A549 (cell line): Measurements from ENCODE around the gene TNPO3. TPM values are rescaled to one million over a fixed set of nuclear protein-coding genes. Genes with fewer than 3 reads are reported as not detected.
A peak's percentile ranks its signal among the peaks of the same experiment; 100 is the strongest.

Source experiments
- ATAC-seq, 2 experiments: fragments of 200-7000 bp in 1 of 2; fragments of >200 bp in 1 of 2; cut with Nextera tagmentation in 1 of 2; cut with Tn5 transposase in 1 of 2; 3 replicates each; pipeline versions ENCODE4 v1.8.0 to v1.9.1; 2018 to 2020; ENCODE audit warnings: mild to moderate bottlenecking in 1 of 2, moderate library complexity in 1 of 2
- CTCF ChIA-PET: fragments of 300-600 bp; sonication (Branson Sonifier 250); formaldehyde crosslinking; extraction: SDS; loops from one replicate; lab custom pipeline; 2021; ENCODE audit warnings: antibody characterized with exemption, inconsistent platforms; lab: Yijun Ruan, JAX
- POLR2A ChIA-PET: fragments of 350-600 bp; formaldehyde crosslinking; extraction: SDS; loops from one replicate; lab custom pipeline; 2021; ENCODE audit warnings: antibody characterized with exemption, inconsistent platforms; lab: Yijun Ruan, JAX
- DNase-seq, 2 experiments: peaks; one replicate each; pipeline versions ENCODE4 v3.0.0 to v3.0.0-alpha.2; 2011 to 2016; ENCODE audit warnings: low read depth in 1 of 2, low spot score in 1 of 2
- FAIRE-seq: peaks from 2 replicates; lab custom pipeline; 2011; peaks lifted over from hg19 to GRCh38; lab: Jason Lieb, UNC
- H3K27ac ChIP-seq, 2 experiments: fragments of >200 bp; sonication (Bioruptor Twin); formaldehyde crosslinking; 3 replicates each; pipeline ENCODE4 v1.5.1; 2016 to 2017
- H3K4me1 ChIP-seq: fragments of >200 bp; sonication (Bioruptor Twin); formaldehyde crosslinking; 3 replicates; pipeline ENCODE4 v1.6.1; 2016
- H3K4me2 ChIP-seq: fragments of >200 bp; sonication (Bioruptor Twin); formaldehyde crosslinking; 3 replicates; pipeline ENCODE4 v1.6.1; 2016
- H3K4me3 ChIP-seq: fragments of >200 bp; sonication (Bioruptor Twin); formaldehyde crosslinking; 3 replicates; pipeline ENCODE4 v1.5.1; 2016
- H3K9me3 ChIP-seq: fragments of >200 bp; sonication (Bioruptor Twin); formaldehyde crosslinking; 3 replicates; pipeline ENCODE4 v1.6.1; 2016
- EHF ChIP-seq: fragments of 250-450 bp; sonication (Bioruptor Pico); IDR thresholded peaks from 2 replicates; pipeline ENCODE4 v1.5.0; 2020; ENCODE audit warnings: mild to moderate bottlenecking
- EHMT2 ChIP-seq: fragments of 200-600 bp; sonication (generic); IDR thresholded peaks from 2 replicates; pipeline ENCODE4 v1.6.1; 2016; ENCODE audit warnings: antibody characterized with exemption, low read depth, mild to moderate bottlenecking, moderate library complexity
- FOSB ChIP-seq: fragments of 250-450 bp; sonication (Bioruptor Pico); IDR thresholded peaks from 2 replicates; pipeline ENCODE4 v1.5.0; 2020; ENCODE audit warnings: mild to moderate bottlenecking, moderate library complexity
- FOSL2 ChIP-seq, 2 experiments: fragments of 450-650 bp in 1 of 2; fragments of >200 bp in 1 of 2; sonication (Bioruptor Twin) in 1 of 2; formaldehyde crosslinking; IDR thresholded peaks; 2 replicates each; pipeline versions ENCODE4 v1.5.0 to v1.6.1; 2016 to 2020; ENCODE audit warnings: mild to moderate bottlenecking in 1 of 2, moderate library complexity in 1 of 2
- GATA3 ChIP-seq: IDR thresholded peaks from 2 replicates; pipeline ENCODE4 v1.6.1; 2012; ENCODE audit warnings: borderline replicate concordance
- HOXA7 ChIP-seq: fragments of 250-450 bp; sonication (Bioruptor Pico); IDR thresholded peaks from 2 replicates; pipeline ENCODE4 v1.5.0; 2020; ENCODE audit warnings: mild to moderate bottlenecking, moderate library complexity
- KDM1A ChIP-seq: fragments of 200-600 bp; sonication (generic); IDR thresholded peaks from 2 replicates; pipeline ENCODE4 v1.6.1; 2016; ENCODE audit warnings: low read depth, mild to moderate bottlenecking
- NFE2L2 ChIP-seq: fragments of 150-350 bp; conservative IDR thresholded peaks from 2 replicates; pipeline ENCODE4 v1.6.1; 2014; ENCODE audit warnings: low read length
- NPAS2 ChIP-seq: fragments of 250-450 bp; sonication (Bioruptor Pico); IDR thresholded peaks from 2 replicates; pipeline ENCODE4 v1.8.0; 2022; ENCODE audit warnings: mild to moderate bottlenecking, moderate library complexity, borderline replicate concordance
- POLR2A ChIP-seq: IDR thresholded peaks from 2 replicates; pipeline ENCODE4 v1.6.1; 2012; ENCODE audit warnings: mild to moderate bottlenecking, low read length
- RARB ChIP-seq: fragments of 250-450 bp; sonication (Bioruptor Pico); IDR thresholded peaks from 2 replicates; pipeline ENCODE4 v1.8.0; 2021; ENCODE audit warnings: mild to moderate bottlenecking, moderate library complexity
- RNF2 ChIP-seq: fragments of 200-600 bp; sonication (generic); IDR thresholded peaks from 2 replicates; pipeline ENCODE4 v1.6.1; 2016; ENCODE audit warnings: low read depth, mild to moderate bottlenecking, antibody characterized with exemption, moderate library complexity, borderline replicate concordance
- SREBF2 ChIP-seq: fragments of 450-650 bp; IDR thresholded peaks from 2 replicates; pipeline ENCODE4 v1.6.1; 2014; ENCODE audit warnings: mild to moderate bottlenecking, moderate library complexity
- TFCP2L1 ChIP-seq: fragments of 250-450 bp; sonication (Bioruptor Pico); IDR thresholded peaks from 2 replicates; pipeline ENCODE4 v1.5.0; 2021; ENCODE audit warnings: mild to moderate bottlenecking
- ZFP36 ChIP-seq: fragments of 450-650 bp; IDR thresholded peaks from 2 replicates; pipeline ENCODE4 v1.6.1; 2014; ENCODE audit warnings: borderline replicate concordance; ENCODE audit not compliant: partially characterized antibody
- whole genome bisulfite sequencing: methylation state at CpG from one replicate; pipeline ENCODE4 v1.1.6; 2017; ENCODE audit errors: missing lambda C conversion rate; 5-methylcytosine and 5-hydroxymethylcytosine counted together
- polyA plus RNA-seq, 4 experiments: library from polyadenylated mRNA; depleted of rRNA in 3 of 4; stranded (reverse); fragments of >200 nt; fragmentation: RNase III in 1 of 4; extraction: RNeasy Plus Mini Kit Qiagen cat#74134 plus additional on column Dnase treatment in 1 of 4; gene quantifications; 2 replicates in 3 of 4; 3 replicates in 1 of 4; pipeline ENCODE4 v1.2.3, GENCODE V29; 2011 to 2017
- TF ChIP-seq, protein P1 (sequence below): fragments of >200 bp; sonication (Bioruptor Twin); formaldehyde crosslinking; IDR thresholded peaks from 3 replicates; pipeline ENCODE4 v1.5.1; 2016
- TF ChIP-seq, protein P2 (sequence below): fragments of 450-650 bp; IDR thresholded peaks from 2 replicates; pipeline ENCODE4 v1.6.1; 2014; ENCODE audit warnings: antibody characterized with exemption
- TF ChIP-seq, protein P3 (sequence below): IDR thresholded peaks from 2 replicates; pipeline ENCODE4 v1.6.1; 2012; ENCODE audit warnings: low read depth, borderline replicate concordance
- TF ChIP-seq, protein P4 (sequence below): fragments of 150-350 bp; IDR thresholded peaks from 2 replicates; pipeline ENCODE4 v1.6.1; 2014; ENCODE audit warnings: low read depth, mild to moderate bottlenecking, low read length
- TF ChIP-seq, protein P5 (sequence below): IDR thresholded peaks from 2 replicates; pipeline ENCODE4 v1.6.1; 2012
- TF ChIP-seq, protein P6 (sequence below): fragments of 200-600 bp; sonication (generic); IDR thresholded peaks from 2 replicates; pipeline ENCODE4 v1.6.1; 2016; ENCODE audit warnings: antibody characterized with exemption, mild to moderate bottlenecking, moderate library complexity
- TF ChIP-seq, protein P7 (sequence below): fragments of 250-450 bp; sonication (Bioruptor Pico); IDR thresholded peaks from 2 replicates; pipeline ENCODE4 v1.5.0; 2021; ENCODE audit warnings: mild to moderate bottlenecking, moderate library complexity, borderline replicate concordance

TNPO3 gene
- polyA plus RNA-seq, 2 of the 4 experiments (the other 2 are of a cell fraction), result 43.2 to 66.9 TPM

DNA sequence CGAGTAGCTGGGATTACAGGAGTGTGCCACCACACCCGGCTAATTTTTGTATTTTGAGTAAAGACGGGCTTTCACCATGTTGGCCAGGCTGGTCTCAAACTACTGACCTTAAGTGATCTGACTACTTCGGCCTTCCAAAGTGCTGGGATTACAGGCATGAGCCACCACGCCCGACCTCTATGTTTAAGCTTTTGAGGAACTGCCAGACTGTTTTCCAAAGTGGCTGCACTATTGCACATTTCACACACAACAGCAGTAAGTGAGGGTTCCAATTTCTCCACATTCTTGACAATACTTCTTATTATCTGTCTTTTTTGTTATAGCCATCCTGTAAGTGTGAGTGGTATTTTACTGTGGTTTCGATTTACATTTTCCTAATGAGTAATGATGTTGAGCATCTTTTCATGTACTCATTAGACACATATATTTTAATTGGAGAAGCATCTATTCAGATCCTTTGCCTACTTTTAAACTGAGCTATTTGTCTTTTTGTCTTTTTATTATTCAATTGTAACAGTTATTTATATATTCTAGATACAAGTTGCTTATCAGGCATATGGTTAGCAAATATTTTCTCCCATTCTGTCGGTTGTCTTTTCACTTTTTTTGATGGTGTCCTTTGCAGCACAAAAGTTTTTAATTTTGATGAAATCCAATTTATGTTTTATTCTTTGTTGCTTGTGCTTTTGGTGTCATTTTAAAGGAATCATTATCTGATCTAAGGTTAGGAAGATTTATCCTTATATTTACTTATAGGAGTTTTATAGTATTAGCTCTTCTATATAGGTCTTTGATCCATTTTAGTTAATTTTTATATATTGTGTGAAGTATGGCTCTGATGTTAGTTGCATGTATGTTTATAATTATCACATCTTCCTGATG lies 130.0 kb downstream of the TNPO3 start:
- FAIRE-seq, result no peak
- no peak overlapping the region for H3K4me3 ChIP-seq
- WGBS, result 55% methylated on average over 8 of the region's 8 CpGs
- ChIA-PET CTCF (interaction anchor here (0.7 to 1.2 kb wide), 2 partner anchors 14 to 30 kb away, joined by 3 to 4 read pairs; no protein-coding TSS in a partner anchor), POLR2A (no interaction called here)
- no peak overlapping the region for H3K4me2 ChIP-seq
- TF ChIP-seq KDM1A, result no peak
- TF ChIP-seq SREBF2, result no peak
- TF ChIP-seq POLR2A, result no peak
- TF ChIP-seq EHMT2, result no peak
- TF ChIP-seq RARB (CRISPR knock-in tag), result no peak
- no peak for TF ChIP-seq FOSB
- no peak for TF ChIP-seq HOXA7 (CRISPR knock-in tag)
- TF ChIP-seq, protein P1, sequence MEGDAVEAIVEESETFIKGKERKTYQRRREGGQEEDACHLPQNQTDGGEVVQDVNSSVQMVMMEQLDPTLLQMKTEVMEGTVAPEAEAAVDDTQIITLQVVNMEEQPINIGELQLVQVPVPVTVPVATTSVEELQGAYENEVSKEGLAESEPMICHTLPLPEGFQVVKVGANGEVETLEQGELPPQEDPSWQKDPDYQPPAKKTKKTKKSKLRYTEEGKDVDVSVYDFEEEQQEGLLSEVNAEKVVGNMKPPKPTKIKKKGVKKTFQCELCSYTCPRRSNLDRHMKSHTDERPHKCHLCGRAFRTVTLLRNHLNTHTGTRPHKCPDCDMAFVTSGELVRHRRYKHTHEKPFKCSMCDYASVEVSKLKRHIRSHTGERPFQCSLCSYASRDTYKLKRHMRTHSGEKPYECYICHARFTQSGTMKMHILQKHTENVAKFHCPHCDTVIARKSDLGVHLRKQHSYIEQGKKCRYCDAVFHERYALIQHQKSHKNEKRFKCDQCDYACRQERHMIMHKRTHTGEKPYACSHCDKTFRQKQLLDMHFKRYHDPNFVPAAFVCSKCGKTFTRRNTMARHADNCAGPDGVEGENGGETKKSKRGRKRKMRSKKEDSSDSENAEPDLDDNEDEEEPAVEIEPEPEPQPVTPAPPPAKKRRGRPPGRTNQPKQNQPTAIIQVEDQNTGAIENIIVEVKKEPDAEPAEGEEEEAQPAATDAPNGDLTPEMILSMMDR, result no peak
- TF ChIP-seq, protein P2, sequence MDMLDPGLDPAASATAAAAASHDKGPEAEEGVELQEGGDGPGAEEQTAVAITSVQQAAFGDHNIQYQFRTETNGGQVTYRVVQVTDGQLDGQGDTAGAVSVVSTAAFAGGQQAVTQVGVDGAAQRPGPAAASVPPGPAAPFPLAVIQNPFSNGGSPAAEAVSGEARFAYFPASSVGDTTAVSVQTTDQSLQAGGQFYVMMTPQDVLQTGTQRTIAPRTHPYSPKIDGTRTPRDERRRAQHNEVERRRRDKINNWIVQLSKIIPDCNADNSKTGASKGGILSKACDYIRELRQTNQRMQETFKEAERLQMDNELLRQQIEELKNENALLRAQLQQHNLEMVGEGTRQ, result no peak
- TF ChIP-seq, protein P3, sequence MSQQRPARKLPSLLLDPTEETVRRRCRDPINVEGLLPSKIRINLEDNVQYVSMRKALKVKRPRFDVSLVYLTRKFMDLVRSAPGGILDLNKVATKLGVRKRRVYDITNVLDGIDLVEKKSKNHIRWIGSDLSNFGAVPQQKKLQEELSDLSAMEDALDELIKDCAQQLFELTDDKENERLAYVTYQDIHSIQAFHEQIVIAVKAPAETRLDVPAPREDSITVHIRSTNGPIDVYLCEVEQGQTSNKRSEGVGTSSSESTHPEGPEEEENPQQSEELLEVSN, result no peak
- TF ChIP-seq NFE2L2, result no peak
- TF ChIP-seq RNF2, result no peak
- TF ChIP-seq, protein P4, sequence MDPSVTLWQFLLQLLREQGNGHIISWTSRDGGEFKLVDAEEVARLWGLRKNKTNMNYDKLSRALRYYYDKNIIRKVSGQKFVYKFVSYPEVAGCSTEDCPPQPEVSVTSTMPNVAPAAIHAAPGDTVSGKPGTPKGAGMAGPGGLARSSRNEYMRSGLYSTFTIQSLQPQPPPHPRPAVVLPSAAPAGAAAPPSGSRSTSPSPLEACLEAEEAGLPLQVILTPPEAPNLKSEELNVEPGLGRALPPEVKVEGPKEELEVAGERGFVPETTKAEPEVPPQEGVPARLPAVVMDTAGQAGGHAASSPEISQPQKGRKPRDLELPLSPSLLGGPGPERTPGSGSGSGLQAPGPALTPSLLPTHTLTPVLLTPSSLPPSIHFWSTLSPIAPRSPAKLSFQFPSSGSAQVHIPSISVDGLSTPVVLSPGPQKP, result no peak
- TF ChIP-seq NPAS2 (CRISPR knock-in tag), result no peak
- no peak for TF ChIP-seq TFCP2L1 (CRISPR knock-in tag)
- TF ChIP-seq GATA3, result no peak
- TF ChIP-seq ZFP36, result no peak
- no peak overlapping the region for H3K27ac ChIP-seq
- DNase-seq, result no peak
- no peak for ATAC-seq
- H3K4me1 ChIP-seq, result no peaks in the 10 kb centered on the region
- H3K9me3 ChIP-seq, result no peaks in the 10 kb centered on the region

DNA sequence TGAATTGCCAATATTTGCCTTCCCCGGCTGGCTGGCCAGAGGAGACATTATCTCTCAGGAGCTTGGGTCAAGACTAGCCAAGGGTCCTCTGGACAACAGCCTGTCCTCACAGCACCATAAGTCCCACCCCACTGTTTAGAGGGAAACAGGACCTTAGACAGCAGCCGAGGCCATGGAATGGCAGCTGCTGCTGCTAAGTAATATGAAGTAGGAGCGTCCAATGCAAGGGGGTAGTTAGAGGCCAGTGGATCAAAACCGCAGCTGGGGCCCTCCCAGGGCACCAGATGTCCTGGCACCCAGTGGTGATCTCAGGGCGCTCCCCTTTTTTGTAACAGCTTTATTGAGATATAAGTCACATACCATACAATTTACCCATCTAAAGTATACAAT lies 131.5 kb downstream of the TNPO3 start:
- Histone ChIP-seq H3K27ac (no peak overlapping the region), H3K4me3 (no peak overlapping the region), H3K4me2 (no peak overlapping the region), H3K9me3 (no peaks in the 10 kb centered on the region), H3K4me1 (no peaks in the 10 kb centered on the region)
- CTCF ChIA-PET, result interaction anchor here (2.7 kb wide), 1 partner anchor 168 kb away, joined by 7 read pairs; no protein-coding TSS in a partner anchor
- FAIRE-seq (no peak), ATAC-seq (peak; percentile 24 to 36; a peak in 3 of 6 replicates), DNase-seq (no peak)
- TF ChIP-seq KDM1A (no peak), FOSL2 (IDR thresholded peaks at IDR 0.05) (no peak), FOSL2 (CRISPR knock-in tag; IDR thresholded peaks at IDR 0.05) (no peak), EHF (no peak)
- TF ChIP-seq, protein P5, sequence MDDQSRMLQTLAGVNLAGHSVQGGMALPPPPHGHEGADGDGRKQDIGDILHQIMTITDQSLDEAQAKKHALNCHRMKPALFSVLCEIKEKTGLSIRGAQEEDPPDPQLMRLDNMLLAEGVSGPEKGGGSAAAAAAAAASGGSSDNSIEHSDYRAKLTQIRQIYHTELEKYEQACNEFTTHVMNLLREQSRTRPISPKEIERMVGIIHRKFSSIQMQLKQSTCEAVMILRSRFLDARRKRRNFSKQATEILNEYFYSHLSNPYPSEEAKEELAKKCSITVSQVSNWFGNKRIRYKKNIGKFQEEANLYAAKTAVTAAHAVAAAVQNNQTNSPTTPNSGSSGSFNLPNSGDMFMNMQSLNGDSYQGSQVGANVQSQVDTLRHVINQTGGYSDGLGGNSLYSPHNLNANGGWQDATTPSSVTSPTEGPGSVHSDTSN, result no peak
- TF ChIP-seq, protein P6, sequence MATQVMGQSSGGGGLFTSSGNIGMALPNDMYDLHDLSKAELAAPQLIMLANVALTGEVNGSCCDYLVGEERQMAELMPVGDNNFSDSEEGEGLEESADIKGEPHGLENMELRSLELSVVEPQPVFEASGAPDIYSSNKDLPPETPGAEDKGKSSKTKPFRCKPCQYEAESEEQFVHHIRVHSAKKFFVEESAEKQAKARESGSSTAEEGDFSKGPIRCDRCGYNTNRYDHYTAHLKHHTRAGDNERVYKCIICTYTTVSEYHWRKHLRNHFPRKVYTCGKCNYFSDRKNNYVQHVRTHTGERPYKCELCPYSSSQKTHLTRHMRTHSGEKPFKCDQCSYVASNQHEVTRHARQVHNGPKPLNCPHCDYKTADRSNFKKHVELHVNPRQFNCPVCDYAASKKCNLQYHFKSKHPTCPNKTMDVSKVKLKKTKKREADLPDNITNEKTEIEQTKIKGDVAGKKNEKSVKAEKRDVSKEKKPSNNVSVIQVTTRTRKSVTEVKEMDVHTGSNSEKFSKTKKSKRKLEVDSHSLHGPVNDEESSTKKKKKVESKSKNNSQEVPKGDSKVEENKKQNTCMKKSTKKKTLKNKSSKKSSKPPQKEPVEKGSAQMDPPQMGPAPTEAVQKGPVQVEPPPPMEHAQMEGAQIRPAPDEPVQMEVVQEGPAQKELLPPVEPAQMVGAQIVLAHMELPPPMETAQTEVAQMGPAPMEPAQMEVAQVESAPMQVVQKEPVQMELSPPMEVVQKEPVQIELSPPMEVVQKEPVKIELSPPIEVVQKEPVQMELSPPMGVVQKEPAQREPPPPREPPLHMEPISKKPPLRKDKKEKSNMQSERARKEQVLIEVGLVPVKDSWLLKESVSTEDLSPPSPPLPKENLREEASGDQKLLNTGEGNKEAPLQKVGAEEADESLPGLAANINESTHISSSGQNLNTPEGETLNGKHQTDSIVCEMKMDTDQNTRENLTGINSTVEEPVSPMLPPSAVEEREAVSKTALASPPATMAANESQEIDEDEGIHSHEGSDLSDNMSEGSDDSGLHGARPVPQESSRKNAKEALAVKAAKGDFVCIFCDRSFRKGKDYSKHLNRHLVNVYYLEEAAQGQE, result peak; percentile 42; the same call in 1 of the 2 replicates
- TF ChIP-seq, protein P7, sequence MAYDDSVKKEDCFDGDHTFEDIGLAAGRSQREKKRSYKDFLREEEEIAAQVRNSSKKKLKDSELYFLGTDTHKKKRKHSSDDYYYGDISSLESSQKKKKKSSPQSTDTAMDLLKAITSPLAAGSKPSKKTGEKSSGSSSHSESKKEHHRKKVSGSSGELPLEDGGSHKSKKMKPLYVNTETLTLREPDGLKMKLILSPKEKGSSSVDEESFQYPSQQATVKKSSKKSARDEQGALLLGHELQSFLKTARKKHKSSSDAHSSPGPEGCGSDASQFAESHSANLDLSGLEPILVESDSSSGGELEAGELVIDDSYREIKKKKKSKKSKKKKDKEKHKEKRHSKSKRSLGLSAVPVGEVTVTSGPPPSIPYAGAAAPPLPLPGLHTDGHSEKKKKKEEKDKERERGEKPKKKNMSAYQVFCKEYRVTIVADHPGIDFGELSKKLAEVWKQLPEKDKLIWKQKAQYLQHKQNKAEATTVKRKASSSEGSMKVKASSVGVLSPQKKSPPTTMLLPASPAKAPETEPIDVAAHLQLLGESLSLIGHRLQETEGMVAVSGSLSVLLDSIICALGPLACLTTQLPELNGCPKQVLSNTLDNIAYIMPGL, result no peak
- WGBS, result 58% methylated on average over 5 of the region's 5 CpGs
- POLR2A ChIA-PET, result no interaction called here
